KOPT-K1 (cell line): ENCODE results near the gene HIGD1C.
A peak's percentile ranks its signal among the peaks of the same experiment; 100 is the strongest.
"Not testable (repeated sequence)": the region's sequence is repeated elsewhere in the genome, so short reads cannot be mapped to it uniquely, and the experiment has no call there.

Experiments used
- H3K27ac ChIP-seq: fragments of 200-600 bp; sonication (generic); 2 replicates; pipeline ENCODE4 v1.5.1; 2016; ENCODE audit warnings: antibody characterized with exemption, mild to moderate bottlenecking, low read depth, low read length; ENCODE audit not compliant: poor library complexity, severe bottlenecking
- H3K36me3 ChIP-seq: fragments of 200-600 bp; sonication (generic); 2 replicates; pipeline ENCODE4 v1.5.1; 2017; ENCODE audit warnings: antibody characterized with exemption, mild to moderate bottlenecking, low read length, moderate library complexity; ENCODE audit not compliant: insufficient read depth
- H3K9me3 ChIP-seq: fragments of 200-600 bp; sonication (generic); 2 replicates; pipeline ENCODE4 v1.5.1; 2017; ENCODE audit warnings: antibody characterized with exemption, low read length, mild to moderate bottlenecking; ENCODE audit not compliant: insufficient read depth, poor library complexity, severe bottlenecking

HIGD1C gene

DNA sequence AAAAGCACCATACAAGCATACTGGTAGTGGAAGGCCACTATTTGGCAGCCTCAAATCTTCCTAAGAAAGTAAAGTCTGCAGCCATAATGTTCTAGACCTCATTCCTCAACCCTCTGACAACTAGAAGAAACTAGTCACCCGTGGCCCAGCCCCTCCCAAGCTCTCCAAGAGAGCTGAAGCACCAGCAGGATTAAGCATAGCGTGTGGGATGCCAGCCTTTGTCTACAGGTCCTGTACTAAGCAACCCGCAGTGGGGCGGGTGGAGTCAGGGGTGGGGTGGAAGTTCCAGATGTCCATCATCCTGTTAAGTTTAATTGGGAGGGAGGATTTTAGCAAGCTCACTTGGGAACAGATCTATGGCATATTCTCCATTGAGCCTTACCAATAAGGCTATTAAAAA is 59.6 kb downstream of the HIGD1C start:
- H3K27ac ChIP-seq: no peak overlapping the region
- H3K9me3 ChIP-seq: no peaks in the 10 kb centered on the region
- H3K36me3 ChIP-seq: peaks cover 15% of the 10 kb centered on the region

DNA sequence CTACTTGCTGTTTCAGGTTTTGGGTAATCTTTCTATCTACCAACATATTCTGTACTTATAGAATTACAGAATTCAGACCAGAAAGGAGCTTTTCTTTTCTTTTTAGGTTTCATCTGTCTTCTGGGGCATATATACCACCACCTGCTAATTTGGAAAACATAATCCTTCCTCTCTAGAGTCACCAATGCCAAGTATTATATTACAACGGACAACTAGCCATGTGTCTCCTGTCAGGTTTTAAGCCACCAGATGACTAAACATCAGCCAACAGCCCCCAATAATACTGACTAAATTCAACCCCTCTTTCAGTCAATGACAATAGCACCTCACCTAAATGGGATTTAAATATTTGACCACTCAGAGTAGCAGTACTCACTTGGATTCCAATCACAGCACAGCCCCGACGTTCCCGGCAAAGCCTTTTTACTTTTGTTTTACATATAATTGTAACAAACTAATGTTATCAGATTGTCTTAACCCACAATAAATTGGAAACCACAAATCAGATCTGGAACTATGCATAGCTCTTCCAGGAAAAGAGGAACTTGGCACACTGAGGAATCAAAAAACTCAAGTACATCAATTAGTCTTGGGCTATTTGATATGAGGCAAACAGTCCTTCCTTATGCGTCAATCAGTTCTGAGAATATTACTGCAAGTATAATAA is 60.4 kb downstream of the HIGD1C start:
- Histone ChIP-seq H3K36me3 (peaks cover 7% of the 10 kb centered on the region), H3K9me3 (no peaks in the 10 kb centered on the region), H3K27ac (no peak overlapping the region)

GRCh38 chr12:51013441-51013840 is 61.1 kb downstream of the HIGD1C start:
- Histone ChIP-seq H3K9me3 (no peaks in the 10 kb centered on the region), H3K27ac (no peak overlapping the region), H3K36me3 (no peaks in the 10 kb centered on the region)

DNA sequence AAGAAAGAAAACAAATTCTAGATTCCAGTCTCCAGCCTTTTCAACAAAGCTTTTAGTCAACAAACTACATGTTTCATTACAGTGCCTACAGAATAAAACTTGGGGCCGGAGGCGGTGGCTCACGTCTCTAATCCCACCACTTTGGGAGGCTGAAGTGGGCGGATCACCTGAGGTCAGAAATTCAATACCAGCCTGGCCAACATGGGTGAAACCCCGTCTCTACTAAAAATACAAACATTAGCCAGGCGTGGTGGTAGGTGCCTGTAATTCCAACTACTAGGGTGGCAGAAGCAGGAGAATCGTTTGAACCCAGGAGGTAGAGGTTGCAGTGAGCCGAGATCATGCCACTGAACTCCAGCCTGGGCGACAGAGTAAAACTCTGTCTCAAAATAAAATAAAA is 62.1 kb downstream of the HIGD1C start:
- H3K36me3 ChIP-seq, H3K27ac ChIP-seq, H3K9me3 ChIP-seq: not testable (repeated sequence)

DNA sequence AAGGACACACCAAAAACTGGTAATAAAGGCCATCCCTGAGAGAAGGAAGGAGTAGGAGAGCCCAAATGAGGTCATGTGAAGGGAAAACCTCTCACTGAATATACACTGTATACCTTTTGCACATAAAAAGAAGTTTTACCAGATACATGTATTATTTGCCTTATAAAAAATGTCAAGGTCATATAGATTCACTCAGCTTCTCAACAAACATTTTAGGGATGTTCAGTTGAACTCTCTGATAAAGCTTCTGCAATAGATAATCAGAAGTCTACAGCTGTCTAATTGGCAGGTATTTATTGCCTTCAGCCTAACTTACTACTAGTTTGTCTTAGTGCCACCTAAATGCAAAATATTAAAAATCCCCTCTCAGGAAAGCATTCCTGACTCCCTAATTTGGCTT is 65.1 kb downstream of the HIGD1C start:
- H3K9me3 ChIP-seq: no peaks in the 10 kb centered on the region
- H3K27ac ChIP-seq: no peak overlapping the region
- no peaks in the 10 kb centered on the region for H3K36me3 ChIP-seq

- Histone ChIP-seq H3K27ac (peak overlapping the region; percentile 80), H3K36me3 (no peaks in the 10 kb centered on the region), H3K9me3 (no peaks in the 10 kb centered on the region)
Observed at GRCh38 chr12:51018956-51019355, 66.6 kb downstream of the HIGD1C start.

DNA sequence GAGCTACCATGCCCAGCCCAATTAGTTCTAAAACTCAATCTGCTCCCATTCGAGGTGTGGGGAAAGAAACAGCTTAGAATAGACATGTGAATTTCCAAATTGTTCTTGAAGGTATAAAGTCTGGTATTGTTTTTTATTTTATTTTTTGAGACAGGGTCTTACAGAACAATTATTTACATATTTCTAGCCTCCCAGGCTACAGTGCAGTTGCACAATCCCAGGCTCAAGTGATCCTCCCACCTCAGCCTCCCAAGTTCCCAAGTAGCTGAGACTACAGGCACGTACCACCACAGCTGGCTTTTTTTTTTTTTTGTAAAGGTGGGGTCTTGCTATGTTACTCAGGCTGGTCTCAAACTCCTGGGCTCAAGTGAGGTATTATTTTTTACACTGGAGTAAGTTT is 67.6 kb downstream of the HIGD1C start:
- H3K36me3 ChIP-seq: no peaks in the 10 kb centered on the region
- no peaks in the 10 kb centered on the region for H3K9me3 ChIP-seq
- peak overlapping the region; percentile 80 for H3K27ac ChIP-seq
